H1 (cell line): ENCODE data around the gene DLG5. TPM values are rescaled to one million over a fixed set of nuclear protein-coding genes. Genes with fewer than 3 reads are reported as not detected.

ENCODE experiments used
- CTCF ChIA-PET: fragments of 300-600 bp; sonication (Branson Sonifier 250); formaldehyde crosslinking; loops from one replicate; lab custom pipeline; 2021; ENCODE audit not compliant: partially characterized antibody; lab: Charles Lee
- POLR2A ChIA-PET: fragments of 300-600 bp; sonication (Branson Sonifier 250); formaldehyde crosslinking; loops from one replicate; lab custom pipeline; 2021; ENCODE audit warnings: inconsistent platforms; ENCODE audit not compliant: partially characterized antibody; lab: Charles Lee
- DNase-seq, 2 experiments: peaks; one replicate each; pipeline versions ENCODE4 v3.0.0 to v3.0.0-alpha.2; 2010 to 2022; ENCODE audit warnings: low spot score in 2 of 2, low read depth in 1 of 2, mixed read lengths in 1 of 2
- FAIRE-seq: peaks from 2 replicates; lab custom pipeline; 2011; peaks lifted over from hg19 to GRCh38; lab: Jason Lieb, UNC
- H2AFZ ChIP-seq: 2 replicates; pipeline ENCODE4 v1.8.1; 2012; ENCODE audit warnings: low read length, inconsistent platforms
- H2AK5ac ChIP-seq: 2 replicates; pipeline ENCODE4 v1.6.1; 2013; ENCODE audit warnings: low read depth, low read length
- H2BK120ac ChIP-seq: replicated peaks from 2 replicates; pipeline ENCODE3; 2013; ENCODE audit warnings: low read depth, low read length, inconsistent platforms
- H2BK12ac ChIP-seq: 2 replicates; pipeline ENCODE4 v1.6.1; 2013; ENCODE audit warnings: low read depth, low read length
- H2BK15ac ChIP-seq: 2 replicates; pipeline ENCODE4 v1.6.1; 2013; ENCODE audit warnings: low read length
- H2BK20ac ChIP-seq: 2 replicates; pipeline ENCODE4 v1.6.1; 2013; ENCODE audit warnings: low read length
- H2BK5ac ChIP-seq: 2 replicates; pipeline ENCODE4 v1.6.1; 2013; ENCODE audit warnings: low read depth, low read length
- H3K14ac ChIP-seq: 2 replicates; pipeline ENCODE4 v1.6.1; 2013; ENCODE audit warnings: inconsistent platforms; ENCODE audit not compliant: insufficient read length
- H3K18ac ChIP-seq: 2 replicates; pipeline ENCODE4 v1.6.1; 2013; ENCODE audit warnings: low read length; ENCODE audit errors: extremely low read depth
- H3K23ac ChIP-seq: 2 replicates; pipeline ENCODE4 v1.6.1; 2013; ENCODE audit warnings: inconsistent platforms; ENCODE audit not compliant: insufficient read length
- H3K23me2 ChIP-seq: 2 replicates; pipeline ENCODE4 v1.6.1; 2013; ENCODE audit warnings: low read depth, low read length
- H3K27ac ChIP-seq: 2 replicates; pipeline ENCODE4 v1.6.1; 2011; ENCODE audit warnings: low read depth, low read length, inconsistent platforms
- H3K27me3 ChIP-seq, 4 experiments: replicated peaks in 1 of 4; 1 replicate in 1 of 4; 2 replicates in 3 of 4; pipeline versions ENCODE4 v1.6.1 to v1.8.1; 2011 to 2013; ENCODE audit warnings: low read length in 3 of 4, mild to moderate bottlenecking in 3 of 4, inconsistent platforms in 2 of 4, mixed read lengths in 2 of 4, moderate library complexity in 1 of 4; ENCODE audit not compliant: control insufficient read depth in 3 of 4, insufficient read depth in 3 of 4; ENCODE audit errors: extremely low read depth in 1 of 4
- H3K36me3 ChIP-seq, 4 experiments: 2 replicates each; pipeline versions ENCODE4 v1.6.1 to v1.8.1; 2011 to 2013; ENCODE audit warnings: mild to moderate bottlenecking in 4 of 4, low read length in 3 of 4, moderate library complexity in 2 of 4, control low read depth in 1 of 4, inconsistent platforms in 1 of 4; ENCODE audit not compliant: insufficient read depth in 4 of 4, control insufficient read depth in 2 of 4
- H3K4ac ChIP-seq: replicated peaks from 2 replicates; pipeline ENCODE3; 2013; ENCODE audit warnings: low read length, low read depth, mixed read lengths, inconsistent platforms; ENCODE audit not compliant: insufficient read length
- H3K4me1 ChIP-seq, 4 experiments: replicated peaks in 1 of 4; 1 replicate in 1 of 4; 2 replicates in 3 of 4; pipeline versions ENCODE4 v1.6.1 to v1.8.1; 2011 to 2013; ENCODE audit warnings: low read length in 3 of 4, inconsistent platforms in 2 of 4, mixed read lengths in 1 of 4; ENCODE audit not compliant: insufficient read depth in 4 of 4, control insufficient read depth in 3 of 4
- H3K4me2 ChIP-seq, 2 experiments: 2 replicates each; pipeline versions ENCODE4 v1.6.1 to v1.8.1; 2011 to 2013; ENCODE audit warnings: low read depth in 2 of 2, low read length in 2 of 2, control low read depth in 1 of 2, inconsistent platforms in 1 of 2, mild to moderate bottlenecking in 1 of 2; ENCODE audit not compliant: insufficient read depth in 1 of 2
- H3K4me3 ChIP-seq, 4 experiments: fragments of 200-600, 300-600 bp in 1 of 4; sonication (generic), shearing (Covaris generic), sonication (Bioruptor Twin) in 1 of 4; 2 replicates each; pipeline versions ENCODE4 v1.5.1 to v1.8.1; 2011 to 2016; ENCODE audit warnings: low read length in 4 of 4, low read depth in 3 of 4, control low read depth in 2 of 4, inconsistent platforms in 2 of 4, mild to moderate bottlenecking in 2 of 4, mixed read lengths in 1 of 4, moderate library complexity in 1 of 4; ENCODE audit not compliant: insufficient read depth in 2 of 4; ENCODE audit errors: extremely low read depth in 1 of 4
- H3K56ac ChIP-seq: replicated peaks from 2 replicates; pipeline ENCODE3; 2013; ENCODE audit warnings: low read depth, mild to moderate bottlenecking, mixed read lengths, low read length, inconsistent platforms; ENCODE audit not compliant: insufficient read length
- H3K79me1 ChIP-seq: 2 replicates; pipeline ENCODE4 v1.6.1; 2013; ENCODE audit warnings: low read depth, low read length, control low read depth
- H3K79me2 ChIP-seq, 2 experiments: 2 replicates each; pipeline versions ENCODE4 v1.6.1 to v1.8.1; 2012 to 2013; ENCODE audit warnings: low read length in 2 of 2, mild to moderate bottlenecking in 2 of 2, inconsistent platforms in 1 of 2; ENCODE audit not compliant: insufficient read depth in 2 of 2, control insufficient read depth in 1 of 2
- H3K9ac ChIP-seq, 4 experiments: replicated peaks in 1 of 4; 1 replicate in 1 of 4; 2 replicates in 3 of 4; pipeline versions ENCODE4 v1.6.1 to v1.8.1; 2011 to 2013; ENCODE audit warnings: low read depth in 3 of 4, low read length in 3 of 4, control low read depth in 2 of 4, mild to moderate bottlenecking in 2 of 4, moderate library complexity in 2 of 4, inconsistent platforms in 1 of 4; ENCODE audit errors: extremely low read depth in 1 of 4
- H3K9me3 ChIP-seq, 2 experiments: 2 replicates each; pipeline versions ENCODE4 v1.6.1 to v1.8.1; 2012 to 2013; ENCODE audit warnings: mild to moderate bottlenecking in 2 of 2, moderate library complexity in 2 of 2, control low read depth in 1 of 2, inconsistent platforms in 1 of 2, low read depth in 1 of 2, low read length in 1 of 2, mixed read lengths in 1 of 2; ENCODE audit not compliant: insufficient read depth in 2 of 2
- H4K20me1 ChIP-seq, 2 experiments: replicated peaks in 1 of 2; 2 replicates each; pipeline versions ENCODE3 to v1.8.1; 2011 to 2013; ENCODE audit warnings: inconsistent platforms in 2 of 2, low read length in 2 of 2, mild to moderate bottlenecking in 1 of 2; ENCODE audit not compliant: insufficient read depth in 2 of 2, control insufficient read depth in 1 of 2
- H4K5ac ChIP-seq: 2 replicates; pipeline ENCODE4 v1.6.1; 2013; ENCODE audit warnings: low read length, low read depth, mixed read lengths, inconsistent platforms; ENCODE audit not compliant: insufficient read length
- H4K8ac ChIP-seq: 2 replicates; pipeline ENCODE4 v1.8.0; 2013; ENCODE audit warnings: mild to moderate bottlenecking, moderate library complexity, low read length, inconsistent platforms; ENCODE audit not compliant: insufficient read depth; ENCODE audit errors: extremely low read depth
- H4K91ac ChIP-seq: replicated peaks from 2 replicates; pipeline ENCODE3; 2013; ENCODE audit warnings: low read length, mixed read lengths, inconsistent platforms; ENCODE audit not compliant: insufficient read length
- BACH1 ChIP-seq: IDR thresholded peaks from 2 replicates; pipeline ENCODE4 v1.6.1; 2012; ENCODE audit warnings: low read length, improper control_type of control experiment
- CEBPB ChIP-seq: IDR thresholded peaks from 2 replicates; pipeline ENCODE4 v1.6.1; 2012; ENCODE audit warnings: low read depth, low read length
- HDAC6 ChIP-seq: IDR thresholded peaks from one replicate; pipeline ENCODE4 v1.7.1; 2012; ENCODE audit warnings: low read depth, mild to moderate bottlenecking, inconsistent platforms, low read length, moderate library complexity
- JUN ChIP-seq: IDR thresholded peaks from 2 replicates; pipeline ENCODE4 v1.6.1; 2011; ENCODE audit warnings: low read depth, mild to moderate bottlenecking, improper control_type of control experiment, low read length
- KDM1A ChIP-seq: fragments of 200-600, 300-600 bp; sonication (generic); IDR thresholded peaks from 2 replicates; pipeline ENCODE4 v1.7.1; 2016; ENCODE audit warnings: mild to moderate bottlenecking, low read length, borderline replicate concordance
- POU5F1 ChIP-seq: IDR thresholded peaks from 2 replicates; pipeline ENCODE4 v1.6.1; 2011; ENCODE audit warnings: low read depth, mild to moderate bottlenecking, low read length, moderate library complexity
- RFX5 ChIP-seq: IDR thresholded peaks from 2 replicates; pipeline ENCODE4 v1.6.1; 2011; ENCODE audit warnings: low read depth, low read length, improper control_type of control experiment, borderline replicate concordance
- SIN3A ChIP-seq, 2 experiments: IDR thresholded peaks in 1 of 2; conservative IDR thresholded peaks in 1 of 2; 2 replicates each; pipeline ENCODE4 v1.6.1; 2011 to 2012; ENCODE audit warnings: low read length in 2 of 2, improper control_type of control experiment in 1 of 2, low read depth in 1 of 2, mild to moderate bottlenecking in 1 of 2
- SP1 ChIP-seq: IDR thresholded peaks from 2 replicates; pipeline ENCODE4 v1.6.1; 2011; ENCODE audit warnings: low read depth, low read length
- SP2 ChIP-seq: IDR thresholded peaks from 2 replicates; pipeline ENCODE4 v1.6.1; 2012; ENCODE audit warnings: mild to moderate bottlenecking, low read length, inconsistent platforms
- TAF7 ChIP-seq: optimal IDR thresholded peaks from 2 replicates; pipeline ENCODE3; 2011; ENCODE audit warnings: low read depth, mild to moderate bottlenecking, inconsistent platforms, low read length, moderate library complexity, borderline replicate concordance
- TCF12 ChIP-seq: IDR thresholded peaks from 2 replicates; pipeline ENCODE4 v1.6.1; 2011; ENCODE audit warnings: low read depth, mild to moderate bottlenecking, low read length
- WGBS, 2 experiments: shearing (Covaris generic) in 1 of 2; methylation state at CpG; one replicate each; pipeline versions ENCODE4 v1.1.6 to v1.1.7; 2013 to 2015; ENCODE audit warnings: low lambda C conversion rate in 2 of 2, mixed read lengths in 2 of 2, inconsistent platforms in 1 of 2, low coverage in 1 of 2, missing lambda C conversion rate in 1 of 2; ENCODE audit not compliant: insufficient replicate concordance in 2 of 2, insufficient coverage in 1 of 2, insufficient read length in 1 of 2; ENCODE audit errors: extremely low coverage in 1 of 2, missing lambda C conversion rate in 1 of 2; 5-methylcytosine and 5-hydroxymethylcytosine counted together
- polyA plus RNA-seq, 7 experiments: library from polyadenylated mRNA; depleted of rRNA in 3 of 7; stranded (reverse) in 5 of 7; unstranded in 2 of 7; fragments of >200 nt in 5 of 7; fragments of 200-250 nt in 2 of 7; gene quantifications; 1 replicate in 5 of 7; 2 replicates in 1 of 7; 4 replicates in 1 of 7; pipeline versions ENCODE4 v1.2.1 to v1.2.3, GENCODE V29; 2011 to 2013; ENCODE audit warnings: missing spikeins in 2 of 7, mixed read lengths in 2 of 7
- total RNA-seq: library from RNA; stranded (reverse); fragmentation: NEBNext Ultra II Directional; extraction: Animal tissue kit (Norgen Biotek cat#: 25700); gene quantifications from 2 replicates; pipeline ENCODE4 v1.2.1, GENCODE V29; 2021
- TF ChIP-seq, protein P1 (sequence below): IDR thresholded peaks from 2 replicates; pipeline ENCODE4 v1.6.1; 2011; ENCODE audit warnings: low read length, improper control_type of control experiment

DLG5 gene
- total and polyA plus RNA-seq, 2 of the 8 experiments (the other 6 are each of a cell fraction or from before 2014, with no cell fraction given): 15.6 to 71.4 TPM

DNA sequence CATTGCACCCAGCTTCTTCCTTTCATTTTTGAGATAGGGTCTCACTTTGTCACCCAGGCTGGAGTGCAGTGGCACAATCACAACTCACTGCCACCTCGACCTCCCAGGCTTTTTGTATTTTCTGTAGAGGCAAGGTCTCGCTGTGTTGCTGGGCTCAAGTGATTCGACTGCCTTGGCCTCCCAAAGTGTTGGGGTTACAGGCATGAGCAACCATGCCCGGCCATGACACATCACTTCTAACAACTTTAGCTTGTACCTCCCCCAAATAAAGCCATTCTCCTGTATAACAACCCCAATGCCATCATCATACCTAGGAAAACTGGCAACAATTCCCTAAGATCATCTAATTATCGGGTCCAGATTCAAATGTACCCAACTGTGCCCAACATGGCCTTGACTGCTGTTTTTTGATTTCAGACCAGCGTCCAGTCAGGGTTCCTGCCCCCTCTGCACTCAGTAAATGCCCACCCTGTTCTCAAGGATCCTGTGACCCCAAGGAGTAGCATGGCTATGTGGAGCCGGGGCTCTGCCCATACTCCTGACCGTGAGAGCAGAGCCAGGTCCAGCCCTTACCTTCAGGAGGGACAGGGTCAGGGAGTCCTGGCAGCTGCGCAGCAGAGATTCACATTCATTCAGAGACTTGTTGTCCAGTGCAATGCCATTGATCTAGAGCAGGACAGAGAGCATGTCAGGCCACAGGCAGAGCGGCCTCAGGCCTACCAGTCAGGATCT is 102.6 kb downstream of the DLG5 start:
- Histone ChIP-seq H4K8ac (no peak overlapping the region), H2BK5ac (no peak overlapping the region), H2BK120ac (no peak overlapping the region), H4K91ac (no peak overlapping the region), H4K5ac (no peak overlapping the region), H3K79me2 (no peaks in the 10 kb centered on the region), H3K4ac (no peak overlapping the region), H3K14ac (no peak overlapping the region), H3K4me1 (no peaks in the 10 kb centered on the region), H2BK20ac (no peak overlapping the region), H4K20me1 (peaks cover 1 to 2% of the 10 kb centered on the region in 2 experiments), H3K23me2 (no peaks in the 10 kb centered on the region; the same call in 1 of the 2 replicates), H3K27me3 (no peaks in the 10 kb centered on the region), H3K18ac (no peak overlapping the region), H3K9ac (no peak overlapping the region), H2AFZ (no peak overlapping the region), H3K4me2 (no peak overlapping the region), H2BK15ac (no peak overlapping the region), H3K9me3 (no peaks in the 10 kb centered on the region), H3K36me3 (peaks cover 6 to 21% (median 13%) of the 10 kb centered on the region in 4 experiments; a peak in 7 of 8 replicates), H2AK5ac (no peak overlapping the region), H2BK12ac (no peak overlapping the region), H3K4me3 (no peak overlapping the region), H3K56ac (no peak overlapping the region), H3K27ac (no peak overlapping the region), H3K23ac (no peak overlapping the region), H3K79me1 (no peaks in the 10 kb centered on the region)
- 93% methylated on average over 10 of the region's 10 CpGs; no CpG with 5 or more reads in 1 of the 2 experiments for WGBS, 2 experiments
- CTCF ChIA-PET: interaction anchor here (1.0 to 2.5 kb wide), 2 partner anchors 14 to 204 kb away, joined by 3 to 19 read pairs; no protein-coding TSS in a partner anchor
- DNase-seq (no peak), FAIRE-seq (no peak)
- POLR2A ChIA-PET: no interaction called here
- TF ChIP-seq KDM1A (no peak), BACH1 (no peak), TCF12 (no peak), POU5F1 (no peak), RFX5 (no peak), TAF7 (no peak), JUN (no peak), SP1 (no peak), HDAC6 (no peak), CEBPB (no peak), SIN3A (conservative IDR thresholded peaks at IDR 0.05 in 1 of 2, IDR thresholded peaks at IDR 0.05 in 1 of 2; ENCODE audit: low read depth in 1 of 2, low read length in 2 of 2) (no peak), SP2 (no peak)
- TF ChIP-seq, protein P1, sequence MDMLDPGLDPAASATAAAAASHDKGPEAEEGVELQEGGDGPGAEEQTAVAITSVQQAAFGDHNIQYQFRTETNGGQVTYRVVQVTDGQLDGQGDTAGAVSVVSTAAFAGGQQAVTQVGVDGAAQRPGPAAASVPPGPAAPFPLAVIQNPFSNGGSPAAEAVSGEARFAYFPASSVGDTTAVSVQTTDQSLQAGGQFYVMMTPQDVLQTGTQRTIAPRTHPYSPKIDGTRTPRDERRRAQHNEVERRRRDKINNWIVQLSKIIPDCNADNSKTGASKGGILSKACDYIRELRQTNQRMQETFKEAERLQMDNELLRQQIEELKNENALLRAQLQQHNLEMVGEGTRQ: no peak
